ENCODE results near the gene TBX10. TPM values are rescaled to one million over a fixed set of nuclear protein-coding genes. Genes with fewer than 3 reads are reported as not detected.

Gene TBX10
- total and polyA plus RNA-seq, 7 donors, result 15.8 to 109 (median 60.6) TPM; not detected in 4

GRCh38 chr11:67645521-67646461, 6.2 kb upstream of the TBX10 start:
- WGBS, 2 donors, result 82 to 87% methylated on average over 24 of the region's 24 CpGs
- no peak for DNase-seq

DNA sequence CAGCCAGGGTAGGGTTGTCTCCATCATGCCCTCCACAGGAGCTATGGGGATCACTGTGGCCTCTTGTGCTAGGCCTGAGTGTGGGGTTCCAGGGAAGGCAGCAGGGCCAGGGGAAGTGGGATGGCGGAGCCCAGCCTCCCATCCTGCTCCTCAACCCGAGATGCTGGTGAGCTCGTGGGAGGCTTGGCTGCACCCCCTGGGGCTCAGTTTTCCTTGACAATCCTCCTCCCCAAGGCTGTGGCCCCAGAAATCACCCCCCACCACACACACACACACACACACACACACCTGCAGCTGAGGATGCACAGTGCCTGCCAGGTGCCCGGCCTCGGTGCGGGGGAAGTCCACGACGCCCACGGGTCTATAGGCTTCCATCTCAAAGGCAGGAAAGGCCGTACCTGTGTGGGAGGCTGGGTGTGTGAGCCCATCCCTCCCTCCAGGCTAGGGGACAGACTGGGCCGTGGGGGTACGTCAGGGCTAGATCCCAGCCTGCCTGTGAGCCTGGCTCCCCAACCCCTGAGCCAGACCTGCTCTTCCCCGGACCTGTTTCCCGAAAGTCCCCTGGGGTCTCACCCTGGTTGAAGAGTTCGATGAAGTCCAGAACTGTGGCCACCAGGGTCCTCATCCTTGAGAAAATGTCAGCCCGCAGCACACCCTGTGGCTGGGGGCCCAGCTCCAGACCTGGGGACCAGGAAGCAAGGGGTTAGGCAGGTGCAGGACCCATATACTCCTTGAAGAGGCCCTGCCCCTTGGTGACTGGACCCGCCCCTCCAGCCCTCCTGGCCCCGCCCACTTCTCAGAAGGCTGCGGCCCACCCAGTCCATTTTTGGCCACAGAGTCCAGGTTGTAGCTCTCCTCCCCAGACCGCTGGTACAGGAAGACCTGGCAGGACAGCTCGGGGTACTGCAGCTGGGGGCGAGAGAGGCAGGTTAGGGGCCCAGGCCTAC, 5.2 kb upstream of the TBX10 start:
- 84 to 89% methylated on average over 22 of the region's 22 CpGs for WGBS, 2 donors
- no peaks in the 10 kb centered on the region for H3K4me1 ChIP-seq
- TF ChIP-seq EP300 (IDR thresholded peaks at IDR 0.05), result no peak
- TF ChIP-seq POLR2A (IDR thresholded peaks at IDR 0.05), result no peak
- TF ChIP-seq POLR2AphosphoS5 (IDR thresholded peaks at IDR 0.05), result no peak
- TF ChIP-seq, protein P1, sequence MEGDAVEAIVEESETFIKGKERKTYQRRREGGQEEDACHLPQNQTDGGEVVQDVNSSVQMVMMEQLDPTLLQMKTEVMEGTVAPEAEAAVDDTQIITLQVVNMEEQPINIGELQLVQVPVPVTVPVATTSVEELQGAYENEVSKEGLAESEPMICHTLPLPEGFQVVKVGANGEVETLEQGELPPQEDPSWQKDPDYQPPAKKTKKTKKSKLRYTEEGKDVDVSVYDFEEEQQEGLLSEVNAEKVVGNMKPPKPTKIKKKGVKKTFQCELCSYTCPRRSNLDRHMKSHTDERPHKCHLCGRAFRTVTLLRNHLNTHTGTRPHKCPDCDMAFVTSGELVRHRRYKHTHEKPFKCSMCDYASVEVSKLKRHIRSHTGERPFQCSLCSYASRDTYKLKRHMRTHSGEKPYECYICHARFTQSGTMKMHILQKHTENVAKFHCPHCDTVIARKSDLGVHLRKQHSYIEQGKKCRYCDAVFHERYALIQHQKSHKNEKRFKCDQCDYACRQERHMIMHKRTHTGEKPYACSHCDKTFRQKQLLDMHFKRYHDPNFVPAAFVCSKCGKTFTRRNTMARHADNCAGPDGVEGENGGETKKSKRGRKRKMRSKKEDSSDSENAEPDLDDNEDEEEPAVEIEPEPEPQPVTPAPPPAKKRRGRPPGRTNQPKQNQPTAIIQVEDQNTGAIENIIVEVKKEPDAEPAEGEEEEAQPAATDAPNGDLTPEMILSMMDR (IDR thresholded peaks at IDR 0.05), result no peak
- no peaks in the 10 kb centered on the region for H3K36me3 ChIP-seq
- peak; percentile 2 for DNase-seq
- no peaks in the 10 kb centered on the region for H3K9me3 ChIP-seq
- no peak overlapping the region for H3K4me3 ChIP-seq
- intact Hi-C loops (cut with DNase I), result no loop called here
- H3K27me3 ChIP-seq, result peaks cover 0 to 16% (median 0%) of the 10 kb centered on the region in 3 donors
- no peak overlapping the region for H3K27ac ChIP-seq

More at GRCh38 chr11:67645521-67646461, 6.2 kb upstream of the TBX10 start:
- intact Hi-C loops (cut with DNase I), result no loop called here
- Histone ChIP-seq H3K9me3 (no peaks in the 10 kb centered on the region), H3K27me3 (peaks cover 0 to 22% (median 0%) of the 10 kb centered on the region in 3 donors), H3K36me3 (no peaks in the 10 kb centered on the region), H3K4me1 (no peaks in the 10 kb centered on the region), H3K4me3 (no peak overlapping the region), H3K27ac (no peak overlapping the region)
- TF ChIP-seq EP300 (IDR thresholded peaks at IDR 0.05) (no peak), POLR2AphosphoS5 (IDR thresholded peaks at IDR 0.05) (no peak), POLR2A (IDR thresholded peaks at IDR 0.05) (no peak)
- TF ChIP-seq, protein P1 (IDR thresholded peaks at IDR 0.05), result no peak

DNA sequence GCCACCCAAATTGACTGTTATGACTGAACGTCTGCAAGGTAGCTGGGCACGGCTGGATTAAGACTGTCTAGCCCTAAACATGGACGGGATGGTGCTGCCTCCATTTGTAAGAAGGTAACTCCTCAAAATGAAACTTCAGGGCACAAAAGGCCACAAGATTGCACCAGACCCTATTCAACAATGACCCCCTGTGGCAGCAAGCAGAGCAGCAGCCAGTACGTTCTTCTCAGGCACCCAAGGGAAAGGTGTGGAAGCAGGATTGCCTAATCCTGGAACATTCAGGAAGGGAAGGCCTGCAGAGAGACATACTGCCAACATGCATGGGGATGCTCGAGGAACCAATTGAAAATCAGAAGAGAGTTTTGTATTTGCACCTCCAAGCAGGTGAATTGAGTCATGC, 4.5 kb upstream of the TBX10 start:
- TF ChIP-seq, protein P1 (IDR thresholded peaks at IDR 0.05), result no peak
- TF ChIP-seq POLR2AphosphoS5 (IDR thresholded peaks at IDR 0.05), result no peak
- no peak for TF ChIP-seq EP300 (IDR thresholded peaks at IDR 0.05)
- no peak for TF ChIP-seq POLR2A (IDR thresholded peaks at IDR 0.05)
- 89 to 92% methylated on average over 5 of the region's 5 CpGs for WGBS, 2 donors
- no peaks in the 10 kb centered on the region for H3K9me3 ChIP-seq
- H3K36me3 ChIP-seq, result no peaks in the 10 kb centered on the region
- H3K27me3 ChIP-seq, result peaks cover 0 to 17% (median 0%) of the 10 kb centered on the region in 3 donors
- no peaks in the 10 kb centered on the region for H3K4me1 ChIP-seq
- no peak for DNase-seq
- intact Hi-C loops (cut with DNase I), result no loop called here
- H3K27ac ChIP-seq, result no peak overlapping the region
- no peak overlapping the region for H3K4me3 ChIP-seq

DNA sequence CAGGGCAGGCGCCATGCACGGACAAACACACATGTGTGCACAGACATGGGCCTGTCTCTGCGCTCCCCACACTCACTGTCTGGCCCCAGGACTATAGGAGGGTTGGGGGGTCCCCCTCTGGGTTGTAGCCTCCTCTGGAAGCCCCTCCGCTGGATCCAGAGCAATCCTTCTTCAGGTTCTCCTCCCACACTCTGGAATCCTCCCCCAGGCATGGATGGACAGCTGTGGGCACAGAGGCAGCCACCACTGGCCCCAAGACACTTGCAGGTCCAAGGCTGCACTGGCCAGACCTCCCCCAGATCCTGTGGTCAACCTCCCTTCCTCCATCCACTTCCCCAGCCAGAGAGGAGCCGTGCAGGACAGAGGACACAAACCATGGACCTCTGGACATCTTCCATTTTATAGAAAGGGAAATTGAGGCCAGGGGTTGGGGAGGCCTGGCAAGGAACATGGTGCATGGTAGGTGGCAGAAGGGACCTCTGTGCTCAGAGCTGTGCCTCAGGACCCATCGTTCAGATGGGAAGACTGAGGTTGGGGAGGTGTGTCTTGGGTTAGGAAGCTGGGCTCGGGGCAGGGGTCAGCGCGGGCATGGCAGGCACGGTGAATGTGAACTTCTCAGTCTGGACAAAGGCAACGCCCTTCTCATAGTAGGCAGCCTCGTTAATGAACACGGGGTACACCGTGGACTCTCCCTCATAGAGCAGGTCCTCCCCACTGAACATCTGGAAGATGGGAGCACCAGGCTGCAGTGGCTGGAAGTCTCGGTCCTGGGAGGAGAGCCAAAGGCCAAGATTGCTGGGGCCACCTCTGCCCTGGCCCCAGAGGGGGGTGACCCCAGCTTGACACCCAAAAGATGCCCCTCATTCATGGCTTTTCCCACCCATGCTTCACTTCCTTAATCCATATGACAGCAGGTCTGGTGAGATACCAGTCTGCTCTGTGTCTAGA, 2.9 kb upstream of the TBX10 start:
- H3K27ac ChIP-seq, result no peak overlapping the region
- peaks cover 0 to 11% (median 0%) of the 10 kb centered on the region in 3 donors for H3K27me3 ChIP-seq
- no peaks in the 10 kb centered on the region for H3K4me1 ChIP-seq
- H3K36me3 ChIP-seq, result no peaks in the 10 kb centered on the region
- DNase-seq, result peak; percentile 35
- no peak overlapping the region for H3K4me3 ChIP-seq
- TF ChIP-seq, protein P1 (IDR thresholded peaks at IDR 0.05), result no peak
- TF ChIP-seq POLR2A (IDR thresholded peaks at IDR 0.05), result no peak
- no peak for TF ChIP-seq POLR2AphosphoS5 (IDR thresholded peaks at IDR 0.05)
- TF ChIP-seq EP300 (IDR thresholded peaks at IDR 0.05), result no peak
- 93% methylated on average over 15 of the region's 15 CpGs for WGBS, 2 donors
- no peaks in the 10 kb centered on the region for H3K9me3 ChIP-seq
- intact Hi-C loops (cut with DNase I), result no loop called here
